ENCODE measurements around the gene ZNF487. TPM values are rescaled to one million over a fixed set of nuclear protein-coding genes. Genes with fewer than 3 reads are reported as not detected.
"Not testable (repeated sequence)": the region's sequence is repeated elsewhere in the genome, so short reads cannot be mapped to it uniquely, and the experiment has no call there.

Gene ZNF487
- total RNA-seq, 1 experiment from 2014 or later: 4.0 TPM

- H3K36me3 ChIP-seq (ENCODE audit: control insufficient read depth in 1 of 2, insufficient read depth in 2 of 2, low read length in 2 of 2); H3K4me3 ChIP-seq (replicated peaks in 1 of 2; ENCODE audit: low read depth in 1 of 2, low read length in 2 of 2); H3K9me3 ChIP-seq (ENCODE audit: control insufficient read depth in 1 of 2, insufficient read depth in 1 of 2, low read depth in 1 of 2, low read length in 2 of 2); BruUV-seq (replicated peaks); H3K27ac ChIP-seq (ENCODE audit: low read depth, low read length); H3K4me1 ChIP-seq (ENCODE audit: control insufficient read depth in 1 of 2, insufficient read depth in 2 of 2, low read length in 2 of 2); RAD21 ChIA-PET (ENCODE audit: low non-redundant PET in 1 of 2, low total read pairs in 2 of 2, uncharacterized antibody in 2 of 2, unreplicated experiment in 2 of 2); H4K20me1 ChIP-seq (ENCODE audit: insufficient read depth); CTCF ChIA-PET; ATAC-seq; H3K27me3 ChIP-seq (ENCODE audit: insufficient read depth, low read length); H3K9ac ChIP-seq (ENCODE audit: low read length); H3K9me2 ChIP-seq (ENCODE audit: insufficient read depth); intact Hi-C loops (cut with micrococcal nuclease); DNase-seq (ENCODE audit: low read depth, low spot score); H2AFZ ChIP-seq (ENCODE audit: low read depth, low read length, poor library complexity, severe bottlenecking); POLR2A ChIA-PET; H3K4me2 ChIP-seq (ENCODE audit: low read length); H3K79me2 ChIP-seq (ENCODE audit: insufficient read depth, low read length): not testable (repeated sequence)
Measured at GRCh38 chr10:43446219-43447017, 9.5 kb downstream of the ZNF487 start.

DNA sequence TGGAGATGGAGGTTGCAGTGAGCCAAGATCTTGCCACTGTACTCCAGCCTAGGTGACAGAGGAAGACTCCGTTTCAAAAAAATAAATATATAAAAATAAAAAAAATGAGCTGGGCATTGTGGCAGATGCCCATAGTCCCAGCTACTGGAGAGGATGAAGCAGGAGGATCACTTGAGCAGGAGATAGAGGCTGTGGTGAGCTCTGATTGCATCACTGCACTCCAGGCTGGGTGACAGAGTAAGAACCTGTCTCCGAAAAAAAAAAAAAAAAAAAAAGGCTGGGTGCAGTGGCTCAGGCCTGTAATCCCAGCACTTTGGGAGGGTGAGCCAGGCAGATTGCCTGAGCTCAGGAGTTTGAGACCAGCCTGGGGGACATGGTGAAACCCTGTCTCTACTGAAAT lies 11.8 kb downstream of the ZNF487 start:
- H4K20me1 ChIP-seq (ENCODE audit: insufficient read depth): no peaks in the 10 kb centered on the region
- no peak overlapping the region for H2AFZ ChIP-seq (ENCODE audit: low read depth, low read length, poor library complexity, severe bottlenecking)
- no peaks in the 10 kb centered on the region; a peak in 1 of 4 replicates for H3K4me1 ChIP-seq (ENCODE audit: control insufficient read depth in 1 of 2, insufficient read depth in 2 of 2, low read length in 2 of 2)
- H3K9me3 ChIP-seq (ENCODE audit: control insufficient read depth in 1 of 2, insufficient read depth in 1 of 2, low read depth in 1 of 2, low read length in 2 of 2): no peaks in the 10 kb centered on the region
- ChIA-PET CTCF (interaction anchor here (1.3 kb wide), 1 partner anchor 244 kb away, joined by 4 read pairs; no protein-coding TSS in a partner anchor), RAD21 (ENCODE audit: low non-redundant PET in 1 of 2, low total read pairs in 2 of 2, uncharacterized antibody in 2 of 2, unreplicated experiment in 2 of 2) (interaction anchor here in 1 of 2 experiments (0.6 kb wide), 1 partner anchor 158 kb away, joined by 3 read pairs; the partner anchor contains the start of gene ZNF485), POLR2A (interaction anchor here (0.7 to 1.4 kb wide), 2 partner anchors 48 to 691 kb away, joined by 3 to 6 read pairs; no protein-coding TSS in a partner anchor)
- intact Hi-C loops (cut with micrococcal nuclease): no loop called here
- no peaks in the 10 kb centered on the region for H3K36me3 ChIP-seq (ENCODE audit: control insufficient read depth in 1 of 2, insufficient read depth in 2 of 2, low read length in 2 of 2)
- H3K4me2 ChIP-seq (ENCODE audit: low read length): no peak overlapping the region
- no peaks in the 10 kb centered on the region; the same call in 1 of the 2 replicates for H3K79me2 ChIP-seq (ENCODE audit: insufficient read depth, low read length)
- no peak for ATAC-seq
- no peak overlapping the region for H3K27ac ChIP-seq (ENCODE audit: low read depth, low read length)
- no peaks in the 10 kb centered on the region for H3K27me3 ChIP-seq (ENCODE audit: insufficient read depth, low read length)
- BruUV-seq (replicated peaks): no TSS peak
- no peak overlapping the region for H3K4me3 ChIP-seq (replicated peaks in 1 of 2; ENCODE audit: low read depth in 1 of 2, low read length in 2 of 2)
- no peaks in the 10 kb centered on the region for H3K9me2 ChIP-seq (ENCODE audit: insufficient read depth)
- no peak overlapping the region for H3K9ac ChIP-seq (ENCODE audit: low read length)
- DNase-seq (ENCODE audit: low read depth, low spot score): no peak
- TF ChIP-seq JUND (IDR thresholded peaks at IDR 0.05) (no peak), SRF (IDR thresholded peaks at IDR 0.05; ENCODE audit: low read depth) (no peak), FOSL1 (IDR thresholded peaks at IDR 0.05; ENCODE audit: low read depth) (no peak), YY1 (IDR thresholded peaks at IDR 0.05; ENCODE audit: extremely low read depth, insufficient replicate concordance, low read depth, low read length) (no peak), ELF1 (IDR thresholded peaks at IDR 0.05; ENCODE audit: borderline replicate concordance, low read depth) (no peak), POLR2AphosphoS5 (IDR thresholded peaks at IDR 0.05; ENCODE audit: low read depth, low read length) (no peak), REST (IDR thresholded peaks at IDR 0.05; ENCODE audit: low read depth) (no peak), EZH2 (IDR thresholded peaks at IDR 0.05) (no peak), POLR2A (IDR thresholded peaks at IDR 0.05; ENCODE audit: borderline replicate concordance, extremely low read depth, insufficient read depth, insufficient read length) (no peak), ZBTB33 (IDR thresholded peaks at IDR 0.05; ENCODE audit: extremely low read depth, insufficient replicate concordance, low read length) (no peak), EZH2phosphoT487 (IDR thresholded peaks at IDR 0.05; ENCODE audit: borderline replicate concordance) (no peak), CBX3 (IDR thresholded peaks at IDR 0.05; ENCODE audit: low read depth) (no peak)
- TF ChIP-seq, protein P1, sequence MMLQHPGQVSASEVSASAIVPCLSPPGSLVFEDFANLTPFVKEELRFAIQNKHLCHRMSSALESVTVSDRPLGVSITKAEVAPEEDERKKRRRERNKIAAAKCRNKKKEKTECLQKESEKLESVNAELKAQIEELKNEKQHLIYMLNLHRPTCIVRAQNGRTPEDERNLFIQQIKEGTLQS (IDR thresholded peaks at IDR 0.05): no peak
- TF ChIP-seq, protein P2, sequence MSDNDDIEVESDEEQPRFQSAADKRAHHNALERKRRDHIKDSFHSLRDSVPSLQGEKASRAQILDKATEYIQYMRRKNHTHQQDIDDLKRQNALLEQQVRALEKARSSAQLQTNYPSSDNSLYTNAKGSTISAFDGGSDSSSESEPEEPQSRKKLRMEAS (IDR thresholded peaks at IDR 0.05): no peak

Data from HCT116 (cell line).